NCI-H2107 (cell line): ENCODE results near the gene FAM234B.
"Not testable (repeated sequence)": the region's sequence is repeated elsewhere in the genome, so short reads cannot be mapped to it uniquely, and the experiment has no call there.

Experiments used
- DNase-seq: peaks from one replicate; lab custom pipeline; 2025; lab: John Stamatoyannopoulos, UW

The FAM234B gene

DNA sequence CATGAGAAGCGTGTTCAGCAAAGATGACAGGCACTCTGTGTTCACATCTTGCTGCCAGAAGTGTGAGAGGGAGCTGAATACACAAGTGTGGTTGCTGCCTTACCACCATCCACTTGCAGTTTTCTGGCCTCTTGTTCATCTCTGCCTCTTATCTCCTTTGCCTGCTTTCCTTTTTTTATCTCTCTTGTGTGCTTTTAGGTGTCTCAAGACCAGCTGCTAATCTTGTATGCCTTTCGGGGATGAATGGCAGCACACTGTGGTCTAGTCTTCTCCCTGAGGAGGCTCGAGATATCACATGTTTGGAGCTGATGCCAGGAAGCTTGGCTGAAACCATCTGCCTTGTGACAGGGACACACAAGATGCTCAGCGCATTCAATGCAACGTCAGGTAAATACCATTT is 17.2 kb downstream of the FAM234B start:
- DNase-seq, result no peak

GRCh38 chr12:13062669-13063068 is 18.5 kb downstream of the FAM234B start:
- DNase-seq, result no peak

DNA sequence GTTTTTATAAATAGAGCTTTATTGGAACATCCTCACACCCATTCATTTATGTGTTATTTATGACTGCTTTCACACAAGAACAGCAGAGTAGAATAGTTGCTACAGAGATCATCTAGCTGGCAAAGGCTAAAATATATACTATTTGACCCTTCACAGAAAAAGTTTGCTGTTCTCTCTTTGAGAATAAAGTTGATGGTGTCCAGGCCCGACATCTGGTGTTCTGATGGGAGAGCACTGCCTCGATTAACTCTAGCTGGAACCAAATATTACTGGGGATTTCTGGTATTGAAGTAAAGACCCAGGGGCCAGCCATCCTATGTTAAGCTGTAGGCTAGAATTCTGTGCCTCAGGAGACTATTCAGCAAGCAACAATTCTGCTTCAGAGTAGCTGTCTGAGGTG is 21.8 kb downstream of the FAM234B start:
- DNase-seq, result no peak

GRCh38 chr12:13066459-13066858 is 22.3 kb downstream of the FAM234B start:
- no peak for DNase-seq

DNA sequence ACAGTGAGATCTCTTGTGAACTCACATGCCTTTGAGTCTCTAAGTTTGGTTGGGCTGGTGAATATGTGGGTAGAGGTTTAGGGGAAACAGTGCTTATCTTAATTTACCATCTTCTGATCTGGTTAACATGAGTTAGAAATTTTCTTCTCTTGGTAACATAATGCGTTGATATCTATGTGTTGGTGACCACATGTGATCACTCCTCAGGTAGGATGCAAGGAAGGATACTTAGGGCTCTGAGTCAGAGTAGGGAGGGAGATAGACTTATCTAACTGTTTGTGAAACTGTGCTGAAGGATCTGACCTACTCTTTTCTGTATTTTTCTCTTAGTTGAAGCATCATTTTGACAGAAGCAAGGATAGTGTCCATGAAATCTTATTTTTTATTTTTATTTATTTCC is 23.1 kb downstream of the FAM234B start:
- DNase-seq, result no peak

GRCh38 chr12:13069380-13069779 is 25.2 kb downstream of the FAM234B start:
- no peak for DNase-seq

GRCh38 chr12:13071305-13072280 is 27.4 kb downstream of the FAM234B start:
- no peak for DNase-seq

DNA sequence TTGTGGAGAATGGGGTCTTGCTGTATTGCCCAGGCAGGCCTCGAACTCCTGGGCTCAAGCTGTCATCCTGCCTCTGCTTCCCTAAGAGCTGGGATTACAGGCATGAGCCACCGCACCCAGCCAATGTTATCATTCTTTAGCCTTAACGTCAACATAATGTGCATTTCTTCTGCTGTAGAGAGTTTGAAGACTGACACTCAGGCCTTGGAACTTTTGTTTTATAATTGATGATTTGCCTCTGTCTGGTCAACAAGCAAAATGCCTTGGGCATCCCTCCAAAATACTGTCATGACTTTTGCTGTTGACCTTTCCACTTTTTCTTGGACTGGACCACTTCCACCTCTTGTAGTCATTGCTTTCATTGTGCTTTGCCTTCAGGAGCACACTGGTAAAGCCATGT is 29.0 kb downstream of the FAM234B start:
- no peak for DNase-seq

- no peak for DNase-seq
These were observed 30.4 kb downstream of the FAM234B start for GRCh38 chr12:13074396-13075117.

- DNase-seq, result no peak
These were observed 30.9 kb downstream of the FAM234B start for GRCh38 chr12:13075118-13075480.

DNA sequence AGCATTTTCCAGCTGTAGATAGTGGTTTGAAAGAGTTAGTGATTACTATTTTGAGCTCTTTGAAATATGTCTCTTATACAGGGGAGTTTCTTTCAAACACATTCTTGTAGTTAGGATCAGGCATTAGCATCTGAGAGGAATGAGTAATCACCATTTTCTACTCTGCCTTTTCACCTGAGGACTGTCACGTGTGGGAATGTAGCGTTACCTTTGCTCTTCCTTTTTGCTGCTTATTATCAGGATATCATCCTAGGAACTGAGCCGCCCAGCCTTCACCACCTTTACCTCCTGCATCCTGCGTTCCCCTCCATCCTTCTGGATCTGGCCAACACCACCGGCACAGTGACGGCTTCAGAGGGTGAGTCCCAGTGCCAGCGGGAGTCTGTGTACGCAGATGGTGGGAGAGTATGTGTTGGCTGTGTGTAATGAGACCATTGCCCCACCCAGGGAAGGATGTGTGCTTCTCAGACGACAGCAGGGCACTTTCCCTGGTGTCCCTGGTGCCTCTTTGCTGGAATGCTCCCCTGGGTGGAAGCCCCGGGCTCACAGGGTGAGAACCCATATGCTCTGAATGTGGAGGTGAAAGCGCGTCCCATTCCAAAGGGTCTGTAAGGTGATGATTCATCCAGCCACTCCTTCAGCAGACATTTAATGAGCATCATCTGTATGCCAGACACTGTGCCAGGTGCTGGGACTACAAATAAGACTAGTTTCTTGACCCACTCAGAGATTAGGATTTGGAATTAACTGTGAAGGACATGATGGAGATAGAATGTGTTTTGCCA is 31.8 kb downstream of the FAM234B start:
- no peak for DNase-seq

DNA sequence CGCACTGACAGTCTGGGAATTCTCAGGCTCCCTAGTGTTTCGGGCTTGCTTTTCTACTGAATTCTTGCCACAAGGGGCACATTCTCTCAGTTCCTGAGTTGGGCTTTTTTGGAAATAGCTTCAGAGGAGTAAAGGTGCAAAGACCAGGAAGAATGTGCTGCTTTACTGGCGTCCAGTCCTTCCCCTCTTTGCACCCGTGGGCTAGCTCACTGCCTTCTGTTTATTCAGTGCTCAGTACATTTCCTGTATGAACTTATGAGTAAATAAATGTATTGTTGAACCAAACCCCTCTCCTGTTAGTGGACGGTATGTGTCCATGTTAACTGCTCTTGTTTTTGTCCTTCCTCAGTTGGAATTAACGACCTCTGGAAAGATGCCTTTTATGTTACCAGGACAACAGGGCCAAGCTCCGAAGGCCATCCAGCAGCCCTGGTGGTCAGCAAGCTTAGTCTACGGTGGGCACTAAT is 35.3 kb downstream of the FAM234B start:
- no peak for DNase-seq

- DNase-seq, result no peak
These were observed 36.1 kb downstream of the FAM234B start for GRCh38 chr12:13080266-13080665.

DNA sequence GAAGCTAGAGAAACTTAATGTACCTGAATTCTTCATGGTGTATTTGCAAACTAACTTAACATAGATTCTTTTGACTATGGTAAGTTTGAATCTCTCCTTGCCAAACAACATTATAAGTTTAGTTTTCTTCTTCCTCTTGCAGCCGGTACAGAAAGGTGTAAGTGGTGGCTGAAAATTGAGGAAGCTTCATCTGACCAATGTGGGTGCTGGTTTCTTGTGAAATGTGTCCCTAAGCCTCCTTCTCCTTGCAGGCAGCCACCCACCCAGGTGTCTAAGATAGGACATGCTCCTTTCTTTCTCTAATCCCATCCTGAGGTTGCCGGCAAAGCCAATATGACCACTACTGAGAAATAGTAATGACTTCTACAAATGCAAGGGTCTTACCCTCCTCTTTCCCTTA is 38.7 kb downstream of the FAM234B start:
- no peak for DNase-seq

DNA sequence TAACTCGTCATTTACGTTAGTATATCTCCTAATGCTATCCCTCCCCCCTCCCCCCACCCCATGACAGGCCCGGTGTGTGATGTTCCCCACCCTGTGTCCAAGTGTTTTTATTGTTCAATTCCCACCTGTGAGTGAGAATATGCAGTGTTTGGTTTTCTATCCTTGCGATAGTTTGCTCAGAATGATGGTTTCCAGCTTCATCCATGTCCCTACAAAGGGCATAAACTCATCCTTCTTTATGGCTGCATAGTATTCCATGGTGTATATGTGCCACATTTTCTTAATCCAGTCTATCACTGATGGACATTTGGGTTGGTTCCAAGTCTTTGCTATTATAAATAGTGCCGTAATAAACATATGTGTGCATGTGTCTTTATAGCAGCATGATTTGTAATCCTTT is 39.5 kb downstream of the FAM234B start:
- not testable (repeated sequence) for DNase-seq

- no peak for DNase-seq
These were observed 40.9 kb downstream of the FAM234B start for GRCh38 chr12:13084898-13085640.

- no peak for DNase-seq
These were observed 41.9 kb downstream of the FAM234B start for GRCh38 chr12:13085968-13086686.

GRCh38 chr12:13087766-13088165 is 43.6 kb downstream of the FAM234B start:
- DNase-seq, result no peak

DNA sequence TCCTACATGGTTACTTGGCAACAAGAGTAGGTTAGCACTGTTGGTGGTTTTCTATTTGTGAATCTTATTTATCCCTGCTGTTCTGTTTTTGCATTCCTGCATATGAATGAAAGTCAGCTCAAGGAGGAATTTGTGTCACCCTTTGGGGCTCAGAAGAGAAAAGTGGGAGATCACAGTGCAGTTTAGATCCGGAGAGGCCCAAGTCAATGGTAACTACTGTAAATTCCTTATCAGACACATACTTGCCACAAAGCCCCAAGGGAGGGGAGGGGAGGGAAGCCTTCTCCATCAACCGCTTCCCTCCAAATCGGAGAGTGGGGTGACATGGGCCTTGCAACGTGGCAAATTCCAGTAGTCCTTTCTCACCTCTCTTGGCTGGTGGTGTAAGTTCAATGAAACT is 44.3 kb downstream of the FAM234B start:
- DNase-seq, result no peak

DNA sequence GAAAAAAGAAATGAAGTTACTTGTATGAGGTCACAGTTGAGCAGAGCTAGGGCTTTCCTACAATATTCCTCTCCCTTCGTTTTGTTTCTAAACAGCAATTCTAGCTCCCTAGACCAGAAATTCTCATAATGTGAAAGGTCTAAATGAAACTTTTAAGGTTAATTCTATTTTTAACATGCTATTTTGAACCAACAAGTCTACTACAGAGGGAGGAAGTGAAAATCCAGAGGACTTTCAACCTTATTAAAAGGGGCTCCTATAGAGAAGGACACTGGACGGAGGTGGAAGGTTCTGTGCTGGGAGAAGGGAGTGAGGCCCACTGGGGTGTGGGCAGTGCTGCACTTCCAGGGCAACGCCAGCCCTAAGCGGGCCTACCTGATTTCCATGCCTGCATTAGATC is 45.9 kb downstream of the FAM234B start:
- DNase-seq, result no peak

DNA sequence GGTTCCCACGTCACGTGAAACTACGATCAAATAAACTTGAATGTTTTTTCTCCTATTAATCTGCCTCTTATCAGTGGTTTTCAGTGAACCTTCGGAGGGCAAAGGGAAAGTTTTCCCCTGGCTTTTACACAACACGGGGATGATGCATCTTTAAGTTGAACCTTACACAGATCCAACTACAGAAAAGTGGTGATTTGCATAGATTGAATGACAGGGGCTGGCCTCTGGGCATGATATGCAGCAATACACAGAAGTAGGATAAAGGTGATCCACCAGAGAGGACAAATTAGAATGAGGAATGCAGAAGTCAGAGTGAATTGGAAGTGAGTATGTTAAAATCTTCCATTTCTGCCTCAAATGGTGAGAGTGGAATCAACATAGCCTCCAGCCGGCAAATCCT is 47.7 kb downstream of the FAM234B start:
- DNase-seq, result no peak
